ENCODE results near the gene ALPI.
"Not testable (repeated sequence)": the region's sequence is repeated elsewhere in the genome, so short reads cannot be mapped to it uniquely, and the experiment has no call there.

The ALPI gene

DNA sequence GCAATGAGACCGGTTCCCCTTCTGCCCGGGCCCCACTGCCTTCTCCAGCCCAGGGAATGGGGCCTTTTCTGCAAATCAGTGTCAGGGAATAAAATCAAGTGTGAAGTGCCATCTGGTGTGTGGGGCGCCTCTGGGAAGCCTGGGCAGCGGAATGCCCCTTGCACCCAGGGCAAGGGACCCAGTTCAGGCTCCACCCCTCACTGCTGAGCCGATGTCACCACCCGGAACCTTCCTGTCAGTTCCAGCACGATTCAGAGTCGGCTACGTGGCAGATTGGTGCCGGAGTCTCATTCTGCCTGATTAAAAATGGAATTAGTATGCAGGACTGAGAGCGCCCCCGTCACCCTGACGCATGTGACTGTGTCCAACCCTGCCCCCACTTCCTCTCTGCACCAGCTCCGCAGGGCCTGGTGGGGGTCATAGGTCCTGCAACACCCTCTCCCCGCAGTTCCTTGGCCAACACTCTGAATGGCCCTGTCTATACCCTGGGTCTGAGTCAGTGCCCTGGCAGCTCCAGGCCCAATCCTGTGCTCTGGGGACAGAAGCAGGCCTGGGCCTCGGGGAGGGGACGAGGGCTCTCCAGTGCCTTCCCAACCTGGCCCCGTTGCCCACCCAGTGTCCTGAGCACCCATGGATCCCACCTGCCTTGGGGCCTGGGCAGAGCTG is 8.2 kb upstream of the ALPI start:
- DNase-seq (ENCODE audit: low read depth): no peak
- no peak overlapping the region for H3K4me3 ChIP-seq (ENCODE audit: control insufficient read depth, low read depth, low read length)
- TF ChIP-seq CTCF (conservative IDR thresholded peaks at IDR 0.05; ENCODE audit: control insufficient read depth, insufficient read depth, low read depth, low read length): no peak

GRCh38 chr2:232448304-232448690 is 7.7 kb upstream of the ALPI start:
- H3K4me3 ChIP-seq (ENCODE audit: control insufficient read depth, low read depth, low read length): no peak overlapping the region
- no peak for TF ChIP-seq CTCF (conservative IDR thresholded peaks at IDR 0.05; ENCODE audit: control insufficient read depth, insufficient read depth, low read depth, low read length)
- no peak for DNase-seq (ENCODE audit: low read depth)

DNA sequence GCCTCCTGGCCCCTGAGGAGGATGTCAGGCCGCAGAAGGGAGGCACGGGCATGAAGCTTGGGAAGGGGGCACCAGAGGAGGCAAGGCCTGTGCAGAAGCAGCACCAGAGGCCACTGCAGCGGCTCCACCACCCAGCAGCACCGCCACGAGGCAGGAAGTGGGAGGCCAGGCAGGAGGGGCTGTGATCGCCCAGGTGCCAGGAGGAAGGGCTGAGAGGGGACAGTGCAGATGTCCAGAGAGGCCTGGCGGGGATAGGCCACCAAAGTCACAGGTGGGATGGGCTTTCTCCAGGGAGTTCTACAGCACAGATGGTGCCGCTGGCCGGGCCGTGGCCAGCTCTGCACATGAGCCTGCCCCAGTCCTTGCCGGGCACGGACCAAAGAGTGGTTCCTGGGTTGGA is 6.0 kb upstream of the ALPI start:
- TF ChIP-seq CTCF (conservative IDR thresholded peaks at IDR 0.05; ENCODE audit: control insufficient read depth, insufficient read depth, low read depth, low read length): no peak
- no peak overlapping the region for H3K4me3 ChIP-seq (ENCODE audit: control insufficient read depth, low read depth, low read length)
- DNase-seq (ENCODE audit: low read depth): no peak

GRCh38 chr2:232451645-232452044 is 4.3 kb upstream of the ALPI start:
- not testable (repeated sequence) for H3K4me3 ChIP-seq (ENCODE audit: control insufficient read depth, low read depth, low read length); DNase-seq (ENCODE audit: low read depth)

DNA sequence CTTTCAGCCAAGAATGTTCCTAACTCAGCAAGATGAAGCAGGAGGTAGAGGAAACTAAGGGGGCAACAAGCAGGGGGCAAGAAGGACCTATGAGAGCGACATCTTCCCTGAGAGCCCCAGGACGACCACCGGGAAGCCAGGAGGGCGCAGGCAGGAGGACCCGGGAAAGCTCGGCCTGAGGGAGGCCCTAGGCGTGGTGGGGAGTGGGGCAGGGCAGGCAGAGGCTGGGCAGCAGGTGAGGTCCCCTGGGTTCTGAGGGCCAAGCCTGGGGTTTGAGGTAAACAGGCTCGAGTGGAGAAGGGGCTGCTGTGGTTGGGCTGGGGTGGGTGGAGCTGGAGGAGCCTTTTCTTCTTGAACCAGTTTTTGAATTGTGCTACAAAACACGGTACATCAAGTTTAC is 1.3 kb upstream of the ALPI start:
- TF ChIP-seq CTCF (conservative IDR thresholded peaks at IDR 0.05; ENCODE audit: control insufficient read depth, insufficient read depth, low read depth, low read length): no peak
- no peak overlapping the region for H3K4me3 ChIP-seq (ENCODE audit: control insufficient read depth, low read depth, low read length)
- no peak for DNase-seq (ENCODE audit: low read depth)

GRCh38 chr2:232456296-232457120 is 555 bp downstream of the ALPI start:
- no peak overlapping the region for H3K4me3 ChIP-seq (ENCODE audit: control insufficient read depth, low read depth, low read length)
- DNase-seq (ENCODE audit: low read depth): no peak
- TF ChIP-seq CTCF (conservative IDR thresholded peaks at IDR 0.05; ENCODE audit: control insufficient read depth, insufficient read depth, low read depth, low read length): no peak

Data from fibroblast of mammary gland (primary cell).